Gastroesophageal sphincter (tissue), 4 donors: Measurements from ENCODE around the gene NLRP8. TPM values are rescaled to one million over a fixed set of nuclear protein-coding genes. Genes with fewer than 3 reads are reported as not detected.
"Not testable (repeated sequence)": the region's sequence is repeated elsewhere in the genome, so short reads cannot be mapped to it uniquely, and the experiment has no call there.

Source experiments
- ATAC-seq: fragments of 150-250 bp; one replicate; pipeline ENCODE4 v1.9.1; 2016; ENCODE audit warnings: mild to moderate bottlenecking, moderate library complexity
- H3K27ac ChIP-seq, 4 donors: fragments of 200-600 bp; sonication (generic) in 3 of 4; 1 replicate in 3 of 4; 2 replicates in 1 of 4; pipeline ENCODE4 v1.5.1; 2016 to 2019
- H3K27me3 ChIP-seq: fragments of 200-600 bp; sonication (generic); one replicate; pipeline ENCODE4 v1.5.1; 2019
- H3K36me3 ChIP-seq, 2 donors: fragments of 200-600 bp; sonication (generic); one replicate each; pipeline ENCODE4 v1.5.1; 2019; ENCODE audit warnings: control low read depth in 1 of 2
- H3K4me1 ChIP-seq, 3 donors: fragments of 200-600 bp; sonication (generic); 1 replicate in 2 of 3; 2 replicates in 1 of 3; pipeline ENCODE4 v1.5.1; 2016 to 2019; ENCODE audit warnings: control low read depth in 2 of 3
- H3K4me3 ChIP-seq, 2 donors: fragments of 200-600 bp; sonication (generic); one replicate each; pipeline ENCODE4 v1.5.1; 2019; ENCODE audit warnings: mild to moderate bottlenecking in 1 of 2, moderate library complexity in 1 of 2
- H3K9me3 ChIP-seq, 3 donors: fragments of 200-600 bp; sonication (generic); one replicate each; pipeline ENCODE4 v1.5.1; 2017 to 2019; ENCODE audit warnings: control low read depth in 2 of 3
- CTCF ChIP-seq, 4 experiments: fragments of 200-600 bp in 2 of 4; fragments of 450-650 bp in 2 of 4; sonication (generic) in 1 of 4; IDR thresholded peaks; one replicate each; pipeline ENCODE4 v1.5.1; 2017 to 2019; ENCODE audit warnings: antibody characterized with exemption in 4 of 4, mild to moderate bottlenecking in 2 of 4, moderate library complexity in 2 of 4
- EP300 ChIP-seq: sonication (generic); formaldehyde crosslinking; IDR thresholded peaks from one replicate; pipeline ENCODE4 v1.6.1; 2017; ENCODE audit warnings: antibody characterized with exemption, mild to moderate bottlenecking
- POLR2A ChIP-seq, 2 donors: fragments of 450-650 bp; IDR thresholded peaks; one replicate each; pipeline ENCODE4 v1.6.1; 2017; ENCODE audit warnings: antibody characterized with exemption in 2 of 2, mild to moderate bottlenecking in 2 of 2, moderate library complexity in 1 of 2
- POLR2AphosphoS5 ChIP-seq: sonication (generic); formaldehyde crosslinking; IDR thresholded peaks from one replicate; pipeline ENCODE4 v1.6.1; 2017; ENCODE audit warnings: antibody characterized with exemption
- WGBS, 2 donors: methylation state at CpG; one replicate each; pipeline ENCODE4 v1.1.5; 2018; ENCODE audit warnings: low coverage in 1 of 2; 5-methylcytosine and 5-hydroxymethylcytosine counted together
- total RNA-seq, 4 donors: library from RNA; depleted of rRNA; stranded (reverse); fragments of >200 nt; gene quantifications; one replicate each; pipeline ENCODE4 v1.1.0, GENCODE V29; 2016

NLRP8 gene
- total RNA-seq, 4 donors from 2014 or later = not detected

DNA sequence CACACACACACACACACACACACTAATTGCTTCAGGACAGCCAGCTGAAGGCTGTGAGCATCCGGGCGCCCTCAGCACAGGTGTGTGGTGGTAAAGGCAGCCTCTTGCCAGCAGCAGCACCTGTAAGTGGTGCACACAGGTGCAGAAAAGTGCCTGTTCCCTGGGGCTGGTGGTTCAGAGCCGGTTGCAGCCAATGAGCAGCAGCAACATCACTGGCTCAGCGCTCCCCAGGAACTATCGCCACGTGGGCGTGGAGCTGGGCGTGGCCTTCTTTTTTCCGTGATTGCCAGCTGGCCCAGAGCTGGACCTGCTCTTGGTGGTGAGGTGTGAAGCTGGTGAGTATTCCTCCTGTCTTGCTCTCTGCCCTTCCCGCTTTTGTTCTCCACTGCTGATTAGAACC, 38.9 kb downstream of the NLRP8 start, which contains the start of gene NLRP5:
Gene NLRP5 (plus strand): TSS at position 289 of the 400 bp plus-strand sequence.
- H3K27me3 ChIP-seq = peaks cover 5% of the 10 kb centered on the region
- no peak for ATAC-seq
- H3K4me1 ChIP-seq = no peaks in the 10 kb centered on the region
- no peaks in the 10 kb centered on the region for H3K36me3 ChIP-seq
- TF ChIP-seq EP300 (no peak), POLR2A (IDR thresholded peaks at IDR 0.05) (no peak), POLR2AphosphoS5 (no peak), CTCF (IDR thresholded peaks at IDR 0.05) (no peak)
- H3K27ac ChIP-seq = no peak within 1 kb of the TSS
- H3K4me3 ChIP-seq = no peak within 1 kb of the TSS
- peaks cover 0 to 5% (median 0%) of the 10 kb centered on the region in 3 donors for H3K9me3 ChIP-seq
- WGBS, 2 donors = 40% methylated on average over 1 of the region's 10 CpGs; no CpG with 5 or more reads in 1 of the 2 donors

DNA sequence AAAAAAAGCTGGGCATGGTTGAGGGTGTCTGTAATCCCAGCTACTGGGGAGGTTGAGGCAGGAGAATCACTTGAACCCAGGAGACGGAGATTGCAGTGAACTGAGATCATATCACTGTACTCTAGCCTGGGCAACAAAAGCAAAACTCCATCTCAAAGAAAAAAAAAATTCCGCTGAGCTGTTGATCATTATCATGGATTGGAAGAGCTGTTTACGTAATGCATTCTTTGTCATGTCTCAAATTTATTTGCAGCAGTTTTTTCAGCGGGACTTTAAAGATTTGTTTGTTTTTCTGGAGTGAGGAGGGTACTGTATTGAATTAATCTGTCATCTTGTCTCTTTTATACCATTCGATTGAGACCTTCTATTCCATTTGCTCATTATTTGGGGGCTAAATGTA, 43.2 kb downstream of the NLRP8 start:
- no peak for ATAC-seq
- 68 to 74% methylated on average over 5 of the region's 5 CpGs for WGBS, 2 donors
- Histone ChIP-seq H3K9me3 (peaks cover 0 to 7% (median 0%) of the 10 kb centered on the region in 3 donors), H3K27ac (no peak overlapping the region), H3K27me3 (peaks cover 5% of the 10 kb centered on the region), H3K4me3 (no peak overlapping the region), H3K4me1 (no peaks in the 10 kb centered on the region), H3K36me3 (no peaks in the 10 kb centered on the region)
- TF ChIP-seq EP300 (no peak), POLR2A (IDR thresholded peaks at IDR 0.05) (no peak), CTCF (IDR thresholded peaks at IDR 0.05) (no peak), POLR2AphosphoS5 (no peak)

DNA sequence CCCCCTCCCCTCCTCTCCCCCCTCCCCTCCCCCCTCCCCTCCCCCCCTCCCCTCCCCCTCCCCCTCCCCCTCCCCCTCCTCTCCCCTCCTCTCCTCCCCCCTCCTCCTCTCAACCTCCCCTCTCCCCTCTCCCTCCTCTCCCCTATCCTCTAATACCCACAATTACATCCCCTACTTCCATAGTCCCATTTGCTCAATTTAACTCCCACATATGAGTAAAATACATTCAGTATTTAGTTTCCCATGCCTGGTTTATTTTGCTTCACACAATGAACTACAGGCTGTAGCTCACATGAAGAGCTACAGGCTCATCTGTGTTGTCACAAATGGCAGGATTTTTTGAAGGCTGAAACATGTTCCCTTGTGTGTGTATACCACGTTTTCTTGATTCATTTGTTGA, 45.9 kb downstream of the NLRP8 start:
- ATAC-seq = no peak
- WGBS, 2 donors = 40 to 57% methylated on average over 1 of the region's 1 CpG
- H3K9me3 ChIP-seq = peaks cover 0 to 22% (median 0%) of the 10 kb centered on the region in 3 donors
- H3K4me3 ChIP-seq = no peak overlapping the region
- H3K27me3 ChIP-seq = no peaks in the 10 kb centered on the region
- H3K4me1 ChIP-seq = no peaks in the 10 kb centered on the region
- H3K27ac ChIP-seq = no peak overlapping the region
- no peaks in the 10 kb centered on the region for H3K36me3 ChIP-seq
- no peak for TF ChIP-seq POLR2AphosphoS5
- TF ChIP-seq EP300 = no peak
- TF ChIP-seq CTCF (IDR thresholded peaks at IDR 0.05) = no peak
- TF ChIP-seq POLR2A (IDR thresholded peaks at IDR 0.05) = no peak

DNA sequence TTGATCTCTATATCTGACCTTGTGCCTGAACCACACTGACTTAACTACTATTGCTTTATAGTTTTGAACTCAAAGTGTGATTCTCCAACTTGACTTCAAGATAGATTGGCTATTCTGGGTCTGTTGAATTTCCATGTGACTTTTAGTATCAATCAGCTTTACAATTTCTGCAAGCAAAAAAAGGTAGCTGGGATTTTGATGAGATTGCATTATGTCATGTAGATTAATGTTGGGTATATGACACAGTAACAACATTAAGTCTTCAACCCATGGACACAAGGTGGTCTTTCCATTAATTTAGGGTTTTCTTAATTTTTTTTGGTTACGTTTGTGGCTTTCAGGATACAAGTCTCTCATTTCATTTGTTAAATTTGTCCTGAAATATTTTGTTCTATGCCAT, 67.1 kb downstream of the NLRP8 start:
- H3K4me3 ChIP-seq = no peak overlapping the region
- TF ChIP-seq CTCF (IDR thresholded peaks at IDR 0.05) (no peak), POLR2AphosphoS5 (no peak), EP300 (no peak), POLR2A (IDR thresholded peaks at IDR 0.05) (no peak)
- peaks cover 20% of the 10 kb centered on the region for H3K27me3 ChIP-seq
- 50 to 63% methylated on average over 1 of the region's 1 CpG for WGBS, 2 donors
- no peaks in the 10 kb centered on the region for H3K4me1 ChIP-seq
- H3K36me3 ChIP-seq = no peaks in the 10 kb centered on the region
- H3K9me3 ChIP-seq = peaks cover 0 to 11% (median 0%) of the 10 kb centered on the region in 3 donors
- no peak overlapping the region for H3K27ac ChIP-seq
- ATAC-seq = no peak

GRCh38 chr19:56015756-56016155, 68.1 kb downstream of the NLRP8 start:
- no peak for ATAC-seq
- Histone ChIP-seq H3K4me1 (no peaks in the 10 kb centered on the region), H3K9me3 (peaks cover 0 to 11% (median 0%) of the 10 kb centered on the region in 3 donors), H3K27me3 (peaks cover 14% of the 10 kb centered on the region), H3K36me3 (no peaks in the 10 kb centered on the region), H3K4me3 (no peak overlapping the region), H3K27ac (no peak overlapping the region)
- 23 to 34% methylated on average over 5 of the region's 5 CpGs for WGBS, 2 donors
- no peak for TF ChIP-seq POLR2A (IDR thresholded peaks at IDR 0.05)
- TF ChIP-seq CTCF (IDR thresholded peaks at IDR 0.05) = no peak
- TF ChIP-seq POLR2AphosphoS5 = no peak
- no peak for TF ChIP-seq EP300

GRCh38 chr19:56019325-56019724, 71.7 kb downstream of the NLRP8 start:
- WGBS, 2 donors = 71% methylated on average over 2 of the region's 2 CpGs; no CpG with 5 or more reads in 1 of the 2 donors

GRCh38 chr19:56020355-56020975, 72.8 kb downstream of the NLRP8 start:
- H3K4me3 ChIP-seq, H3K27ac ChIP-seq, H3K36me3 ChIP-seq, H3K4me1 ChIP-seq, ATAC-seq: not testable (repeated sequence)
- Histone ChIP-seq H3K9me3 (peaks cover 0 to 11% (median 0%) of the 10 kb centered on the region in 3 donors), H3K27me3 (peaks cover 24% of the 10 kb centered on the region)
- 75 to 79% methylated on average over 2 of the region's 7 CpGs for WGBS, 2 donors

More at GRCh38 chr19:56019325-56019724, 71.7 kb downstream of the NLRP8 start:
- not testable (repeated sequence) for H3K4me1 ChIP-seq, H3K36me3 ChIP-seq, ATAC-seq, H3K4me3 ChIP-seq, H3K27ac ChIP-seq
- H3K27me3 ChIP-seq = peaks cover 24% of the 10 kb centered on the region
- H3K9me3 ChIP-seq = peaks cover 0 to 11% (median 0%) of the 10 kb centered on the region in 3 donors
